ENCODE results near the gene RCOR1.
"Not testable (repeated sequence)": the region's sequence is repeated elsewhere in the genome, so short reads cannot be mapped to it uniquely, and the experiment has no call there.

The RCOR1 gene

DNA sequence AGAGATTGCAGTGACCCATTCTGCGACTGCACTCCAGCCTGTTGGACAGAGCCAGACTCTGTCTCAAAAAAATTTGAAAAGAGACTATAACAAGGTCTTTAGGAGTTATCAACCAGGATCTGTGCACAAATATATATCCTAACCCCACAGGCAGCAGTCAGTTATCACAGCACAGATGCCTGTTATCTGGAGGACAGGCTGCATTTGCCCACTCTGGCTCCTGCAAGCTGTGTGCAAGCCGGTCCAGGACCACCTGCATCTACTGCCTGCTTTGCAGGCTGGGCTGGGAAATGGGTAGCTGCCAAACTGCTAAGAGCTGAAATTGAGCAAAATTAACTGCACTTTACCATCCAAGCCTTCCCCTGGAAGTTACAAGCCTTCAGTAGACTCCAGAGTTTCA lies 21.4 kb upstream of the RCOR1 start:
- no peak for DNase-seq (ENCODE audit: low spot score)

DNA sequence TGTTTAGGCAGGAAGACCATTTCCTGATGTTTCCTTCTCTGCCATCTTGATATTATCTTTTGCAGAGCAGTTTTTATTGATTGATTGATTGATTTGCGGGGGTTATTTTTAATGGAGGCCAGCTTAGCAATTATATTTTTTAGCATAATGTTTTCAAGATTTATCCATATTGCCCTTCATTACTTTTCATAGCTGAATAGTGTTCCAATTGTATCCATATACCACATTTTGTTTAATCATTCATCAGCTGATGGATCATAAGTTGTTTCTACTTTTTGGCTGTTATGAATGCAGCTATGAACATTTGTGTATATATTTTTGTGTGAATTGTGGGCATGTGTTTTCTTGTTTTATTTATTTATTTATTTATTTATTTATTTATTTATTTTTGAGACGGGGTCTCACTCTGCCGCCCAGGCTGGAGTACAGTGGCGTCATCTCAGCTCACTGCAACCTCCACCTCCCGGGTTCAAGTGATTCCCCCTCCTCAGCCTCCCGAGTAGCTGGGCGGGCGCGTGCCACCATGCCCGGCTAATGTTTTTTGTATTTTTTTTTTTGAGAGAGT lies 20.9 kb upstream of the RCOR1 start:
- DNase-seq (ENCODE audit: low spot score), result no peak

DNA sequence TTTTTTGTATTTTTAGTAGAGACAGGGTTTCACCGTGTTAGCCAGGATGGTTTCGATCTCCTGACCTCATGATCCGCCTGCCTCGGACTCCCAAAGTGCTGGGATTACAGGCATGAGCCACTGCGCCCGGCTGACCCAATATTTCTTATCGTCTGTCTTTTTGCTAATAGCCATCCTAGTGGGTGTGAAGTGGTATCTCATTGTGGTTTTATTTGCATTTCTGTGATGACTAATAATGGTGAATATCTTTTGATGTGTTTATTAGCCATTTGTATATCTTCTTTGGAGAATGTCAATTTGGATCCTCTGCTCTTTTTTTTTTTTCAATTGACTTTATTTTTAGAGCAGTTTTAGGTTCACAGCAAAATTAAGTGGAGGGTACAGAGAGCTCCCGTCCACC lies 19.3 kb upstream of the RCOR1 start:
- not testable (repeated sequence) for DNase-seq (ENCODE audit: low spot score)

DNA sequence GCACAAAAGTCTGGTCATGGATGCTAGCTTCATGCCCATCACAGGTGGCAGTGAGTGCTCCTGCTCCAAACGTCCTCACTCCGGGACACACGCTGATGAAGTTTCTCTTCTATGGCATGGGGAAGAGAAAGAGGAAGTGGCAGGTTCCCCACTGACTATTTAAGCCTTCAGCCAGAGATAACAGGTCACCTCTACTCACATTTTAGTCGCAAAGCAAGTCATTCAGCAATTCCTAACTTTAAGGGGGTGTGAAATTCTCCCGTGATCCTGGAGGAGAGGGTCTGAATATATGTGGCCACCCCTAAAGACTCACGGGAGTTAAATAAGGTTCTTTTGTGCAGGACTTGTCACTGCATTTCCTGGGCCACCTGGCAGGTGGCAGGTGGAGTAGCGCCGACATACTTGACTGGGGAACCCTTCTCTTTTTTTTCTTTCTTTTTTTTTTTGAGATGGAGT lies 18.8 kb upstream of the RCOR1 start:
- no peak for DNase-seq (ENCODE audit: low spot score)

DNA sequence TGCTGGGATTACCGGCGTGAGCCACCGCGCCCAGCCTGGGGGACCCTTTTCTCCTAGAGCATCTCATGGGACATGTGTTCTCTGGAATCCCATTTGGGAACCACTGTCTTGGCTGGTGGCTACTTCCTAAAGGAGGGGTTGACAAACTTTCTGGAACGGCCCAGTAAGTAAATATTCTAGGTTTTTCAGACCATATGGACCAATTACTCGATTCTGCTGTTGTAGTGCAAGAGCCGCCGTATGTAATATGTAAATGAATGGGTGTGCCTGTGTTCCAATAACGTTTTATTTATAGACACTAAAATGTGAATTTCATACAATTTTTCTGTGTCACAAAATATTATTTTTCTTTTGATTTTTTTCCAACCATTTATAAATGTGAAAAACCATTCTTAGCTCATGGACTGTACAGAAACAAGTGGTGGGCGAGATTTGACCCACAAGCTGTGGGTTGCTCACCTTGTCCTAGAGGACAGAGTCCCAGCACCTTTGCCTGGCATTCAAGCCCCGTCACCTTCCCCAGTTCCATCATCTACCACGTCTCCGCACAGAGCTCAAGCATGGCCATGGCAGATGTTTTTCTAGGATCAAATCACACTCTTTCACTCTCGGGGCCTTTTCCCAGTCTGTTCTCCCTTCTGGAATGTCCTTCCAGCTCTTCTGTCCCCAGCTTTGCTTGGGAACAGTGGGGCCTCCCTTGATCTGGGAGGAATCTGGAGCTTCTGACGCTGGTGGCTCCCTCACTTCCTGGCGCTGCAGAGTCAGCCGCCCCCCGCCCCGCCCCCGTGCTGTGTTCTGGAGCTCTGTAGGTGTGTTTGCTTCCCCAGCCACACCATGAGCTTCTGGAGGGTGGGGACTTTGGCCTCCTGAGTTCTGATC lies 17.9 kb upstream of the RCOR1 start:
- no peak for DNase-seq (ENCODE audit: low spot score)

DNA sequence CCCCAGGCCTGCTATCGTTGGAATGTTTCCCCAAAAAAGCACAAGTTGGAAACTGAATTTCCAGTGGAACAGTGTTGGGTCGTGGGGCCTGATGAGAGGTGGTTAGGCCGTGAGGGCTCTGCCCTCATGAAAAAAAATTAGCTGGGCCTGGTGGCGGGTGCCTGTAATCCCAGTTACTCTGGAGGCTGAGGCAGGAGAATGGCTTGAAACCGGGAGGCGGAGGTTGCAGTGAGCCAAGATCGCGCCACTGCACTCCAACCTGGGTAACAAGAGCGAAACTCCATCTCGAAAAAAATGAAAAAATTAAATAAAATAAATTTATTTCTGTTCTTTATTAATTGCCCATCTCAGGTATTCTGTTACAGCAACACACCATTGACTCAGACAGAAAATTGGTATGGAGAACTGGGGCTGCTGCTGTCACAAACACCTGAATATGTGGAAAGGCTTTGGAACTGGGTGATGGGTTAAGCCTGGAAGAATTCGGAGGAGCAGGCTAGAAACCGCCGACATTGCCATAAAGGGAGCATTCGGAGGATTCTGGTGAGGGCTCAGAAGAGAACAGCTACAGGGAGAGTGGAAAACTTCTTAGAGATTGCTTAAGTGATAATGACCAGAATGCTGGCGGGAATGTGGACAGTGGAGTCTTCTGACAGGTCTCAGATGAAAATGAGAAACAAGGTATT lies 17.1 kb upstream of the RCOR1 start:
- no peak for DNase-seq (ENCODE audit: low spot score)

DNA sequence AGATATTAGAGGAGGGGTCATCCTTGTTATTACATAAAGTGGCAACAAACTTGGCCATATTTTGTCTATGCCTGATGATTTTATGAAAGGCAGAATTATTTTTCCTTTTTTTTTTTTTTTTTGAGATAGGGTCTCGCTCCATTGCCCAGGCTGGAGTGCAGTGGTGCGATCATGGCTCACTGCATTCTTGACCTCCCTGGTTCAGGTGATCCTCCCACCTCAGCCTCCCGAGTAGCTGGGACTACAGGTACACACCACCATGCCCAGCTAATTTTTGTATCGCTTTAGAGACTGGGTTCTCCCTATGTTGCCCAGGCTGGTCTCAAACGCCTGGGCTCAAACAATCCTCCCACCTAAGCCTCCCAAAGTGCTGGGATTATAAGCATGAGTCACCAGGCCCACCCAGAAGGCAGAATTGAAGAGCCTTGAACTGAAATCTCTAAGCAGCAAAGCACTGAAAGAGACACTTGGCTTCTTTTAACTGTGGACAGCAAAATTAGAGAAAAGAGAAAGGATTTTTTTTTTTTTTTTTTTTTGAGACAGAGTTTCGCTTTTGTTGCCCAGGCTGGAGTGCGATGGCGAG lies 16.5 kb upstream of the RCOR1 start:
- DNase-seq (ENCODE audit: low spot score), result not testable (repeated sequence)

DNA sequence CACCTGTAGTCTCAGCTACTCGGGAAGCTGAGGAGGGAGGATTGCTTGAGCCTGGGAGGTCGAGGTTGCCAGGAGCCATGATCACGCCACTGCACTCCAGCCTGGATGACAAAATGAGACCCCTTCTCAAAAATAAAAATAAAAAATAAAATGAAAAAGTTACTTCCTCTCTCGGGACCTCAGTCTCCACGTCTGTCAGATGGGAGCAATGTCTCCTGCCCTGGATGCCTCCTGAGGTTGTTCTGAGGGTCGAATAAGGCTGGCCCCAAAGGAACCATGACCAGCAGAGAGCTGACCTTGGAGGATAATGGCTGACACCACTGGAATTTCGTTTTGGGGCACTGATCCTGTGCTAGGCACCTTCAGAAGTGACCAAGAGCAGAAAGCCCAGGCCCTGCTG lies 13.6 kb upstream of the RCOR1 start:
- DNase-seq (ENCODE audit: low spot score), result no peak

DNA sequence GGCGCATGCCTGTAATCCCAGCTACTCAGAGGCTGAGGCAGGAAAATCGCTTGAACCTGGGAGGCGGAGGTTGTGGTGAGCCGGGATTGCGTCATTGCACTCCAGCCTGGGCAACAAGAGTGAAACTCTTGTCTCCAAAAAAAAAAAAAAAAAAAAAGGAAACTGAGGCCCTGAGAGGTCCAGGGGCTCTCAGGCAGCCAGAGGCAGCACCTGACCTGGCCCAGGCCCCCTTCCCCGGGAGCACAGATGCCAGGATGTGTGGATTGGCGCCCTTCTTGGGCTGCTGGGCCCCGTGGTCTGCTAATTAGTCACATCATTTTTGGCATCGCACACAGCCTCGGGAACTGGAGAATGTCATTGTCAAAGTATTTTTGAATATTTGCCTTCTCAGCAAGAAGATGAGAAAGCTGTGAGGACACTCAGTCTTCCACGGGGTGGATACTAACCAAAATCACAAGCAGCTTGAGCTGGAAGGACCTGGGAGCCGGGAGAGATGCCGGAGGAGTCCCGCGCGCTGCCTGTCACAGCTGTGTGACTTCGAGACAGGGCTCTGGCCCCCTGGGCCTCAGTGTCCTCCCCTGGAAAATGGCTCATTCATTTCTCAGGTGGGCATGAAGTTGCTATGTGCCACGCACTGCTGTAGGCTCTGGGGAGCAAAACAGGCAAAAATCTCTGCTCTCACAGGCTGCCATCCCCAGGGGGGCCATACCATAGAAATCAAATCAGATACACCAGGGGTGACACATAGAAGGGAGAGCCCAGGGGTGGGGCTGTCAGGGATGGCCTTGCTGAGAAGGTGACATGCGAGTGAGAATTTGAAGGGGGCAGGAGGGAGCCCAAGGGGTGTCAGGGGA lies 12.5 kb upstream of the RCOR1 start:
- DNase-seq (ENCODE audit: low spot score), result peak; percentile 86

DNA sequence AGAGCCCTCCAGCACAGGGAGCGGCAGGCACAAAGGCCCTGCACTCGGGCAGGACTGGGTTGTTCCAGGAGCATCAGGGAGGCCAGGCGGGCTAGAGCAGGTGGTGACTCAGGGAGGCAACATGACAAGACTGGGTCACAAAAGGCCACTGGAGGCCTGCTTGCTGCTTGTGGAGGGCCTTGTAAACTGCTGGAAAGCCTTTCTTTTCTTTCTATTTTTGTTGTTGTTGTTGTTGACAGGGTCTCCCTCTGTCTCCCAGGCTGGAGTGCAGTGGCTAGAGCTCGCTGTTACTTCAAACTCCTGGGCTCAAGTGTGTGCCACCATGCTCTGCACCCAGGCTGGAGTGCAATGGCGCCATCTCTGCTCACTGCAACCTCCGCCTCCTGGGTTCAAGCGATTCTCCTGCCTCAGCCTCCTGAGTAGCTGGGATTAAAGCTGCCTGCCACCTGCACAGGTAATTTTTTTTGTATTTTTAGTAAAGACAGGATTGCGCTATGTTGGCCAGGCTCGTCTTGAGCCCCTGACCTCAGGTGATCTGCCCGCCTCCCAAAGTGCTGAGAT lies 11.8 kb upstream of the RCOR1 start:
- peak; percentile 35 for DNase-seq (ENCODE audit: low spot score)

DNA sequence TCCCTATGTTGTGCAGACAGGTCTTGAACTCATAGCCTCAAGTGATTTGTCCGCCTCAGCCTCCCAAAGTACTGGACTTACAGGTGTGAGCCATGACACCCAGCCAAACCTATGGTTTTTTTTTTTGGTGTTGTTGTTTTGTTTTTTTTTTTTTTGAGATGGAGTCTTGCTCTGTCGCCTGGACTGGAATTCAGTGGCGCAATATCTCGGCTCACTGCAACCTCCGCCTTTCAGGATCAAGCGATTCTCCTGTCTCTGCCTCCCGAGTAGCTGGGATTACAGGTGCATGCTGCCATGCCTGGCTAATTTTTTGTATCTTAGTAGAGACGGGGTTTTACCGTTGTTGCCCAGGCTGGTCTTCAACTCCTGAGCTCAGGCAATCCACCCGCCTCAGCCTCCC lies 11.3 kb upstream of the RCOR1 start:
- no peak for DNase-seq (ENCODE audit: low spot score)

DNA sequence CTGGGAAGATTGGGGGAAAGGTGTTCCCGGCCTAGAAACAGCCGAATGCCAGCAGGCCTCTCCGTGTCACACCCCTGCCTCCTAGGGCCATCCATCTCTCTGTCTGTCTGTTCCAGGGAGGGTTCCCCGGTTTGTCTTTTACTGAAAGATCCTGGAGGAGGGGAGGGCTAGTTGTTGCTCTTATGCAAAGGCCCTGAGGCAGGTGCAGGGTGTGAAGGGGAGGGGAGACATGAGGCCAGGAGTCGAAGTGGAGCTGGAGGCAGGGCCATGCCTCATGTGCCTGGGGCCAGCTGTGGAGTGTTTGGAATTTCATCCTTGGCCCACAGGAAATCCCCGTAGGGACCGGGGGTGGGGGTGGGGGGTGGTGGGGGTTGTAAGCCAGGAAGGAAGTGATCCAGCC lies 8.7 kb upstream of the RCOR1 start:
- no peak for DNase-seq (ENCODE audit: low spot score)

DNA sequence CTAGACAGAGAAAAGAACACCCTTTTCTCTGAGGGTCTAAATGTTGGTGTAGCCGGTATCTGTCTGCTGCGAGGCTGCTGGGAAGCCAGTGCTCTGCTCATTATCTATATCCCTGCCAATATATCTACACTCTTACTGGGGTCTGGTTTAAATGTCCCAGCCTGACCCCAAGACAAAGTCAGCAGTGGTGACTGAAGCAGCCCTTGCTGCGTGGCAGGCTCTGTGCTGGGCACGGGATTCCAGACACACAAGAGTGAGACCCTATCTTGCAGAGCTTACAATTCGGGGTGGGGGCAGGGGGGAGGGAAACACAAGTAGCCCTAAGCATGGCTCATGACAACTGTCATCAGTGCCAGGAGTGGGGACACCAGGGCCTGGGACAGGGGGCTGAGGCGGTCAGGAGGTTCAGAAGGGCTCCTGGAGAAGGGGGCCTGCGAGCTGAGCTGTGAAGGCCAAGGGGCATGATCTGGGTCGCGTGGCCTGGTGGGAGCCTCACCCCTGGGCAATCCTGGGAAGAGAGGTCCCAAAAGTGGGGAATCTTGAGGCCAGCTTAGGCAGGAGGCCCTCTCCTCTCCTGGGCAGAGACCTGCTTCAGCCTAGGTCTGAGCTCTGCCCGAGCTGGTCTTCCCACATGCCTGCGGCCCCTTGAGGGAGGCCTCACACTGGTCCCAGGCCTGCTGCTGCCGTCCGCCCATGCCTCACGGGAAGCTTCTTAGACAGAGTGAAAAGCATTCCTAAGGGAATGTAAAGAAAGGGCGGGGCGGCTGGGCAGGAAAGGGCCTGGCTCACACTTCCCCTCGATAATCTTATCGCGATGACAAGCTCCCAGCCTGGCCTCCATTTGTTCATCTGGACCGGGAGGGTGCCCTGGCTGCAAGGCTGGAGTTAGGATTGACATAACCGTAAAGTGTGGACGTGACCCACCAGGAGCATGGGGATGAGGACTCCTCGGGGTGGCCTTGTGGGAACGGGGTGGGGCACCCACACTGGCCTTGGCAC lies 7.3 kb upstream of the RCOR1 start:
- no peak for DNase-seq (ENCODE audit: low spot score)

DNA sequence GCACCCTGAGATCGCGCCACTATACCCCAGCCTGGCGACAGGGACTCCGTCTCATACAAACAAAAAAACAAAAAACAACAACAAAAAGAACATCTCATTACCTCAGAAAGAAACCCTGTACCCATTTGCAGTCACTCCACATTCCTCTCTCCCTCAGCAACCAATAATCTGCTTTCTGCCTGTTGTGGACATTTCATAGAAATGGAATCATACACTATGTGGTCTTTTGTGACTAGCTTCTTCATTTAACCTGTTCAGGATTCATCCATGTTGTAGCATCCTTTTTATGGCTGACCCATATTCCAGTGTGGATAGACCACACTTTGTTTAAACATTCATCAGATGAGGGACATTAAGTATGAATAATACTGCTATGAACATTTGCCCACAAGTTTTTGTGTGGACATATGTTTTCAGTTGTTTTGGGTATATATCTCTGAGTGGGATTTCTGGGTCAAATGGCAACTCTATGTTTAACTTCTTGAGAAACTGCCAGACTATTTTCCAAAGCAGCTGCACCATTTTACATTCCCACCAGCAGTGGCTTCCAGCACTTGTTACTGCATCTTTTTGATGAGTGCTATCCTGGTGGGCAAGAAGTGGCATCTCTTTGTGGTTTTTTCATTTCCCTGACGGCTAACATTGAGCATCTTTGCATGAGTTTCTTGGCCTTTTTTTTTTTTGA lies 5.9 kb upstream of the RCOR1 start:
- no peak for DNase-seq (ENCODE audit: low spot score)

DNA sequence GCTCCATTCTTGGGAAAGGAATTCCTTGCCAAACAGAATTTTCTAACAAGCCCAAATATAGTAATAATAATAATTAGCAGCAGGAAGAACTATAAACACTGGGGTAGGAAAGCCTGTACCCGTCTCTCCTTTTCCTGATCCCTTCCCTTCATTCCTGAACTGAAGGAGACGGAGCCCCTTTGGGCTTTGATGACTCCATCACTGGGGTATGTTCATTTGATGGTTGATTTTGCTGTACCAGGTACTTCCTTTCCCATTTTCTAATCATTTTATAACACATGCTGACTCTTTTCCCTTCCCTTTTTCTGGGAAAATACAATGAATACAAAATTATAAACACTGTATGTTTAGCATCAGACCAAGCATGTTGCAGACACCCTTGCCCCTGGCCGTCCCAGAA lies 3.6 kb upstream of the RCOR1 start:
- DNase-seq (ENCODE audit: low spot score), result no peak

DNA sequence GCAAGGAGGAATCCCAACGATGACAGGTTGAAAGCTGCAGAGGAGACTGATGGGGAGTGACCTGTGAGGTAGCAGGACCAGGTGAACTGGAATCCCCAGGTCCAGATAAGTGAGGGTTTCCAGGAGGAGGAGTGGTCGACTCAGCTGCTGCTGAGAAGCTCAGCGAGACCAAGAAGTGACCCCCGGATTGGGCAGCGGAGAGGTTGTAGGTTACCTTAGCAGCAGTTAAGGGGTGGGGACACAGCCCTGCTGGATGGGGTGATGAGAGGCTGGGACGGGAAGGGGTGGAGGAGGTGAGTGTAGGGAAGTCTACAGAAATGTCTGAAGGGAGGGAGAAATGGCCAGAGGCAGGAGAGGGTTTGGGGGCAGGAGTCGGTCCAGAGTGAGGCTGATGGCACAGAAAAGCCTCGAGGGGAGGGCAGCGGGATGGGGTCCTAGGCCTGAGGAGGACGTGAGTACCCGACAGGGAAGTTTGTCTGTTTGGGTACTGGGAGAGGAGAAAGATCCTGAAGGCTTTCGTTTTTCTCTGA lies 2.6 kb upstream of the RCOR1 start:
- DNase-seq (ENCODE audit: low spot score), result no peak

DNA sequence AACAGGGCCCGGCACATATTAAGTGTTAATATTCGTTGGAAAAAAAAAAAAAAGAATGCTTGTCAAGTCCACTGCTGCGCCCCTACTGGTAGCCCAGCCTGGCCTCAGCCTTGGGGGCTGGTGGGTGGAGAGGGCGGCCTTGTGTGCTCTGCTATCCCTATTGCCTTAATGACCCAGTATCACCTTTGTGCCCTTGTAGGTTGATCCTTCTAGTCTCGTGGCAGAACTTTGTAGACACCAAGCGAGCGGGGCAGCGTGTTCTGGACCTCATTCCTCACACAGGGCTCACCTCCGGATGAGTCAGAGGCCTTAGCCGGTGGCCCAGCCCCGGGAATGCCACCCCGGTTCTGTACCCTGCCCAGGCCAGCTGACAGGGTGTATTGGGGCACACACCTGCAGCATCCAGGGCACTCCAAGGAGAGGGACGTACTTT lies 1.8 kb upstream of the RCOR1 start:
- peak; percentile 47 for DNase-seq (ENCODE audit: low spot score)

DNA sequence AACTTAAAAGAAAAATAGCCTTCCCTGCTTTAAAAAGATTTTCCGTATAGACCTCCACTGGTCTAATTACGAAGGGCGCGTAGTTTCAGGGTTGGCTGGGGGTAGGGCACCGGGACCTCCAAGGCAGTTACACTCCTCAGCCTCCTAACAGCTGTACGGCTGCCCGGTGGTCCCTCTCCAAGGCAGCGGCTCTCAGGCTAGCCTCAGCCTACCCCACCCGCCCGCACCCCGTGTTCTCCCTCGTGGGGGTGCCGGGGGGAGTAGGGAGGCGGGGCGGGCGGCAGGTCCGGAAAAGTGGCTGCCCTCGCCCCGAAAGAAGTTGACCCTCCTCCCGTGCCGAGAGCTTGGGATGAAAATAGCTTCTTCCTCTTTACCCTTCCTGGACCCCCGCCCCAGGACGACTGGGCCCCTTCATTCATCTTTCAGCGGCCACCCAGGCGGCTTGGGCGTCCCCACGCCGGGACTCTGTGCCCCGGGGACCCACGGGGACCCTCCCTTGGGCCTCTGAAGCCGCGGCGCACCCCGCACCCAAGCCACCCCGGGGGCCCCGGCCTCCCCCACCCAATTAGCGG lies 991 bp upstream of the RCOR1 start:
- peak; percentile 37 for DNase-seq (ENCODE audit: low spot score)

DNA sequence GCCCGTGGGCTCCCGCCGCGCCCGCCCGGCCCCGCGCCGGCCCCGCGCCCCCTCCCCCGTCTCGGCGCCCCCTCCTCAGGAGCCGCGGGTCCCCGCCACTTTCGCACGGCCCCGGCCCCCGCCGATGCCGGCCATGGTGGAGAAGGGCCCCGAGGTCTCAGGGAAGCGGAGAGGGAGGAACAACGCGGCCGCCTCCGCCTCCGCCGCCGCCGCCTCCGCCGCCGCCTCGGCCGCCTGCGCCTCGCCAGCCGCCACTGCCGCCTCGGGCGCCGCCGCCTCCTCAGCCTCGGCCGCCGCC lies 263 bp downstream of the RCOR1 start:
- no peak for DNase-seq (ENCODE audit: low spot score)
